DOHH2 (cell line): ENCODE results near the gene TNNI2.

Source experiments
- H3F3A ChIP-seq: fragments of 200-600 bp; sonication (generic), shearing (Covaris generic); 2 replicates; pipeline ENCODE4 v1.6.0; 2016; ENCODE audit warnings: antibody characterized with exemption, mild to moderate bottlenecking; ENCODE audit not compliant: control insufficient read depth, insufficient read depth
- H3K27ac ChIP-seq: fragments of 200-600 bp; sonication (generic); 2 replicates; pipeline ENCODE4 v1.5.1; 2014; ENCODE audit warnings: low read depth, mild to moderate bottlenecking, low read length, moderate library complexity
- H3K27me3 ChIP-seq: fragments of 200-600 bp; sonication (generic); 2 replicates; pipeline ENCODE4 v1.6.1; 2014; ENCODE audit warnings: mild to moderate bottlenecking, low read length, mixed read lengths; ENCODE audit not compliant: control insufficient read depth
- H3K36me3 ChIP-seq: fragments of 200-600 bp; sonication (generic); 2 replicates; pipeline ENCODE4 v1.6.1; 2014; ENCODE audit warnings: mild to moderate bottlenecking, low read length, moderate library complexity, mixed read lengths; ENCODE audit not compliant: control insufficient read depth
- H3K4me1 ChIP-seq: fragments of 200-600 bp; sonication (generic); 2 replicates; pipeline ENCODE4 v1.6.1; 2014; ENCODE audit warnings: mild to moderate bottlenecking, low read length, mixed read lengths; ENCODE audit not compliant: control insufficient read depth
- H3K4me2 ChIP-seq: fragments of 200-600 bp; sonication (generic); 2 replicates; pipeline ENCODE4 v1.6.0; 2014; ENCODE audit warnings: mild to moderate bottlenecking, low read length, moderate library complexity
- H3K4me3 ChIP-seq: fragments of 200-600 bp; sonication (generic); 2 replicates; pipeline ENCODE4 v1.5.1; 2014; ENCODE audit warnings: mild to moderate bottlenecking, low read length, mixed read lengths
- H3K79me2 ChIP-seq: fragments of 200-600 bp; sonication (generic); 2 replicates; pipeline ENCODE4 v1.6.1; 2014; ENCODE audit warnings: mild to moderate bottlenecking, low read length, mixed read lengths; ENCODE audit not compliant: control insufficient read depth
- H3K9me2 ChIP-seq: fragments of 200-600 bp; sonication (generic); replicated peaks from 2 replicates; pipeline ENCODE4 v1.6.1; 2014; ENCODE audit warnings: mild to moderate bottlenecking, low read length, mixed read lengths; ENCODE audit not compliant: control insufficient read depth
- H3K9me3 ChIP-seq: fragments of 200-600 bp; sonication (generic); 2 replicates; pipeline ENCODE4 v1.6.1; 2014; ENCODE audit warnings: antibody characterized with exemption, low read length, mixed read lengths; ENCODE audit not compliant: control insufficient read depth, insufficient read depth
- H4K20me1 ChIP-seq: fragments of 200-600 bp; sonication (generic); 2 replicates; pipeline ENCODE4 v1.6.0; 2014; ENCODE audit warnings: low read depth, mild to moderate bottlenecking, antibody characterized with exemption, low read length, moderate library complexity; ENCODE audit not compliant: control insufficient read depth, insufficient read depth
- CTCF ChIP-seq: fragments of 200-600 bp; sonication (generic); IDR thresholded peaks from one replicate; pipeline ENCODE4 v1.5.1; 2014; ENCODE audit warnings: antibody characterized with exemption, mild to moderate bottlenecking, low read depth, low read length; ENCODE audit not compliant: poor library complexity, severe bottlenecking
- EZH2phosphoT487 ChIP-seq: fragments of 200-600 bp; sonication (generic); IDR thresholded peaks from 2 replicates; pipeline ENCODE4 v1.6.1; 2017; ENCODE audit warnings: borderline replicate concordance, mild to moderate bottlenecking, antibody characterized with exemption, low read length, moderate library complexity, mixed read lengths

The TNNI2 gene

GRCh38 chr11:1835671-1836010 is 3.1 kb upstream of the TNNI2 start:
- no peaks in the 10 kb centered on the region for H3K9me3 ChIP-seq
- H3K4me2 ChIP-seq: no peak overlapping the region
- no peaks in the 10 kb centered on the region for H4K20me1 ChIP-seq
- H3F3A ChIP-seq: no peaks in the 10 kb centered on the region
- H3K4me3 ChIP-seq: no peak overlapping the region
- no peaks in the 10 kb centered on the region for H3K9me2 ChIP-seq
- H3K27ac ChIP-seq: no peak overlapping the region
- TF ChIP-seq EZH2phosphoT487: no peak
- no peak for TF ChIP-seq CTCF
- H3K27me3 ChIP-seq: peaks cover 13% of the 10 kb centered on the region
- H3K79me2 ChIP-seq: no peaks in the 10 kb centered on the region
- no peaks in the 10 kb centered on the region for H3K36me3 ChIP-seq
- peaks cover 30% of the 10 kb centered on the region for H3K4me1 ChIP-seq

- H3K27ac ChIP-seq: no peak overlapping the region
- no peak overlapping the region for H3K4me2 ChIP-seq
- H3K9me3 ChIP-seq: no peaks in the 10 kb centered on the region
- no peaks in the 10 kb centered on the region for H3F3A ChIP-seq
- H4K20me1 ChIP-seq: no peaks in the 10 kb centered on the region
- no peak overlapping the region for H3K4me3 ChIP-seq
- H3K9me2 ChIP-seq: no peaks in the 10 kb centered on the region
- peaks cover 30% of the 10 kb centered on the region for H3K4me1 ChIP-seq
- H3K36me3 ChIP-seq: no peaks in the 10 kb centered on the region
- H3K79me2 ChIP-seq: no peaks in the 10 kb centered on the region
- no peak for TF ChIP-seq EZH2phosphoT487
- no peak for TF ChIP-seq CTCF
- peaks cover 11% of the 10 kb centered on the region for H3K27me3 ChIP-seq
Observed at GRCh38 chr11:1836011-1836945, 2.5 kb upstream of the TNNI2 start.

GRCh38 chr11:1837171-1838076 is 1.4 kb upstream of the TNNI2 start:
- H3K4me3 ChIP-seq: no peak overlapping the region
- TF ChIP-seq EZH2phosphoT487: no peak
- peak; percentile 86 for TF ChIP-seq CTCF
- no peaks in the 10 kb centered on the region for H3K9me2 ChIP-seq
- no peaks in the 10 kb centered on the region for H3K9me3 ChIP-seq
- H3F3A ChIP-seq: no peaks in the 10 kb centered on the region
- H3K27me3 ChIP-seq: 0 out of 2 replicates have a peak, but pooled peaks cover 3% of the 10 kb centered on the region
- H3K79me2 ChIP-seq: no peaks in the 10 kb centered on the region
- no peaks in the 10 kb centered on the region for H4K20me1 ChIP-seq
- H3K27ac ChIP-seq: no peak overlapping the region
- peaks cover 30% of the 10 kb centered on the region for H3K4me1 ChIP-seq
- H3K4me2 ChIP-seq: peak overlapping the region; percentile 42
- H3K36me3 ChIP-seq: no peaks in the 10 kb centered on the region
